HCT116 (cell line): ENCODE results near the gene PREP.

Experiments used
- CEBPB ChIP-seq: IDR thresholded peaks from 2 replicates; pipeline ENCODE4 v1.6.1; 2012; ENCODE audit warnings: low read depth
- POLR2A ChIP-seq: IDR thresholded peaks from 2 replicates; pipeline ENCODE4 v1.7.0; 2011; ENCODE audit warnings: borderline replicate concordance; ENCODE audit not compliant: insufficient read depth, insufficient read length; ENCODE audit errors: extremely low read depth
- POLR2AphosphoS5 ChIP-seq: IDR thresholded peaks from 2 replicates; pipeline ENCODE4 v1.6.1; 2011; ENCODE audit warnings: mild to moderate bottlenecking, low read depth, low read length, moderate library complexity
- RAD21 ChIP-seq: IDR thresholded peaks from 2 replicates; pipeline ENCODE4 v1.6.1; 2012; ENCODE audit warnings: low read depth, mild to moderate bottlenecking
- REST ChIP-seq: IDR thresholded peaks from 2 replicates; pipeline ENCODE4 v1.6.1; 2012; ENCODE audit warnings: low read depth
- SIN3A ChIP-seq: IDR thresholded peaks from 2 replicates; pipeline ENCODE4 v1.6.1; 2012; ENCODE audit warnings: low read depth
- YY1 ChIP-seq: IDR thresholded peaks from 2 replicates; pipeline ENCODE4 v1.6.1; 2011; ENCODE audit warnings: low read length, low read depth, moderate library complexity, mild to moderate bottlenecking; ENCODE audit not compliant: insufficient replicate concordance; ENCODE audit errors: extremely low read depth
- ZNF274 ChIP-seq: fragments of 200-500 bp; sonication (Bioruptor generic); IDR thresholded peaks from 2 replicates; pipeline ENCODE4 v1.6.1; 2014; ENCODE audit warnings: mild to moderate bottlenecking, low read depth, low read length, inconsistent platforms
- TF ChIP-seq, protein P1 (sequence below): IDR thresholded peaks from 2 replicates; pipeline ENCODE4 v1.6.1; 2011; ENCODE audit warnings: mild to moderate bottlenecking, low read length, moderate library complexity; ENCODE audit not compliant: insufficient replicate concordance; ENCODE audit errors: extremely low read depth
- TF ChIP-seq, protein P2 (sequence below), 3 experiments: fragments of 200-600 bp in 1 of 3; sonication (generic) in 1 of 3; IDR thresholded peaks in 2 of 3; conservative IDR thresholded peaks in 1 of 3; 2 replicates each; pipeline ENCODE4 v1.5.1; 2012 to 2017; ENCODE audit warnings: low read depth in 2 of 3, low read length in 2 of 3, antibody characterized with exemption in 1 of 3, borderline replicate concordance in 1 of 3, control low read depth in 1 of 3, mild to moderate bottlenecking in 1 of 3, mixed read lengths in 1 of 3, mixed run types in 1 of 3, moderate library complexity in 1 of 3; ENCODE audit not compliant: insufficient read depth in 1 of 3
- TF ChIP-seq, protein P3 (sequence below): IDR thresholded peaks from 2 replicates; pipeline ENCODE4 v1.6.1; 2012

DNA sequence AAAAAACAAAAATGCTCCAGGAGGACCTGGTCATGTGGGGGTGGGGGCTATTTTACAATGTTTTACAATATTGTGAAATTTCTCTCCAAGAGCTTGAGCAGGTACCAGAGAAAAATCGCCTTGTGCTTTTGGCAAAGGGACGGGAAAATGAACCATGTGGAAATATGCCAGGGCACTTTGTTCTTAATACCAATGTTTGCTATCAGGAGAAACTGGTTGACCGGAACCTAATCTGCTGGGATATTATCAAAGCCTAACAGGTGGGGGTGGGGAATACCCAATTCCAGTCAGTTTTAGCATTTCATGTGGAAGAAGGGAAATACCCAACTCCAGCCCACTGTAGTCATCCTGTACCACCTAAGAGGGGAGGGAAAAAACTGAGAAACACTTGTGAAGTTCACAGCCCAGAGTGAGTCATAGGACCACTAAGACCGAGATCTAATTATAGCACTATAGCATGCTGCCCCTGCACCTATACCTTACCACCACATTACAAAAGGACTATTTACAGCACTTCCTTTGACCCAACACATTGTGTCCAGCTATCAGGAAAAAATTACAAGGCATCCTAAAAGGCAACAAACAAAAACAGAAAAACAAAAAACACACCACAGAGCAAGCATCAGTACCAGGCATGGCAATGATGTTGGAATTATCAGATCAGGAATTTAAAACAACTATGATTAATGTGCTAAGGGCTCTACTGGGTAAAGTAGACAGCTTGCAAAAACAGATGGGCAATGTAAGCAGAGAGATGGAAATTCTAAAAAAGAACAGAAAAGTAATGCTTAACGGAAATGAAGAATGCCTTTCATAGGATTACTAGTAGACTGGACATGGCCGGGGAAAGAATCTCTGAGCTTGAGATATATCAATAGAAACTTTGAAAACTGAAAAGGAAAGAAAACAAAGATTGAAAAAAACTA lies 138.9 kb downstream of the PREP start:
- TF ChIP-seq POLR2AphosphoS5: no peak
- TF ChIP-seq RAD21: no peak
- no peak for TF ChIP-seq CEBPB
- no peak for TF ChIP-seq ZNF274
- TF ChIP-seq, protein P1, sequence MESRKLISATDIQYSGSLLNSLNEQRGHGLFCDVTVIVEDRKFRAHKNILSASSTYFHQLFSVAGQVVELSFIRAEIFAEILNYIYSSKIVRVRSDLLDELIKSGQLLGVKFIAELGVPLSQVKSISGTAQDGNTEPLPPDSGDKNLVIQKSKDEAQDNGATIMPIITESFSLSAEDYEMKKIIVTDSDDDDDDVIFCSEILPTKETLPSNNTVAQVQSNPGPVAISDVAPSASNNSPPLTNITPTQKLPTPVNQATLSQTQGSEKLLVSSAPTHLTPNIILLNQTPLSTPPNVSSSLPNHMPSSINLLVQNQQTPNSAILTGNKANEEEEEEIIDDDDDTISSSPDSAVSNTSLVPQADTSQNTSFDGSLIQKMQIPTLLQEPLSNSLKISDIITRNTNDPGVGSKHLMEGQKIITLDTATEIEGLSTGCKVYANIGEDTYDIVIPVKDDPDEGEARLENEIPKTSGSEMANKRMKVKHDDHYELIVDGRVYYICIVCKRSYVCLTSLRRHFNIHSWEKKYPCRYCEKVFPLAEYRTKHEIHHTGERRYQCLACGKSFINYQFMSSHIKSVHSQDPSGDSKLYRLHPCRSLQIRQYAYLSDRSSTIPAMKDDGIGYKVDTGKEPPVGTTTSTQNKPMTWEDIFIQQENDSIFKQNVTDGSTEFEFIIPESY: no peak
- TF ChIP-seq POLR2A: no peak
- TF ChIP-seq, protein P2, sequence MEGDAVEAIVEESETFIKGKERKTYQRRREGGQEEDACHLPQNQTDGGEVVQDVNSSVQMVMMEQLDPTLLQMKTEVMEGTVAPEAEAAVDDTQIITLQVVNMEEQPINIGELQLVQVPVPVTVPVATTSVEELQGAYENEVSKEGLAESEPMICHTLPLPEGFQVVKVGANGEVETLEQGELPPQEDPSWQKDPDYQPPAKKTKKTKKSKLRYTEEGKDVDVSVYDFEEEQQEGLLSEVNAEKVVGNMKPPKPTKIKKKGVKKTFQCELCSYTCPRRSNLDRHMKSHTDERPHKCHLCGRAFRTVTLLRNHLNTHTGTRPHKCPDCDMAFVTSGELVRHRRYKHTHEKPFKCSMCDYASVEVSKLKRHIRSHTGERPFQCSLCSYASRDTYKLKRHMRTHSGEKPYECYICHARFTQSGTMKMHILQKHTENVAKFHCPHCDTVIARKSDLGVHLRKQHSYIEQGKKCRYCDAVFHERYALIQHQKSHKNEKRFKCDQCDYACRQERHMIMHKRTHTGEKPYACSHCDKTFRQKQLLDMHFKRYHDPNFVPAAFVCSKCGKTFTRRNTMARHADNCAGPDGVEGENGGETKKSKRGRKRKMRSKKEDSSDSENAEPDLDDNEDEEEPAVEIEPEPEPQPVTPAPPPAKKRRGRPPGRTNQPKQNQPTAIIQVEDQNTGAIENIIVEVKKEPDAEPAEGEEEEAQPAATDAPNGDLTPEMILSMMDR (IDR thresholded peaks at IDR 0.05 in 2 of 3, conservative IDR thresholded peaks at IDR 0.05 in 1 of 3; ENCODE audit: borderline replicate concordance in 1 of 3, insufficient read depth in 1 of 3, low read depth in 2 of 3, low read length in 2 of 3): no peak
- TF ChIP-seq REST: no peak
- TF ChIP-seq, protein P3, sequence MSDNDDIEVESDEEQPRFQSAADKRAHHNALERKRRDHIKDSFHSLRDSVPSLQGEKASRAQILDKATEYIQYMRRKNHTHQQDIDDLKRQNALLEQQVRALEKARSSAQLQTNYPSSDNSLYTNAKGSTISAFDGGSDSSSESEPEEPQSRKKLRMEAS: no peak
- TF ChIP-seq YY1: no peak
- no peak for TF ChIP-seq SIN3A
